DMS53 treated with DMSO at 0.1 percent for 48 hours (cell line): ENCODE measurements around the gene IL17C.
A peak's percentile ranks its signal among the peaks of the same experiment; 100 is the strongest.

Experiments used
- DNase-seq: peaks from one replicate; lab custom pipeline; 2025; ENCODE audit not compliant: unreplicated experiment; lab: John Stamatoyannopoulos, UW

Gene IL17C

GRCh38 chr16:88627531-88628411, 10.6 kb upstream of the IL17C start:
- DNase-seq, result no peak

- DNase-seq, result no peak
These were observed 9.8 kb upstream of the IL17C start for GRCh38 chr16:88628512-88628974.

GRCh38 chr16:88629835-88630234, 8.5 kb upstream of the IL17C start:
- no peak for DNase-seq

- DNase-seq, result no peak
These were observed 7.9 kb upstream of the IL17C start for GRCh38 chr16:88630433-88630832.

GRCh38 chr16:88630941-88631340, 7.4 kb upstream of the IL17C start:
- DNase-seq, result no peak

GRCh38 chr16:88631384-88631783, 7.0 kb upstream of the IL17C start:
- DNase-seq, result no peak

GRCh38 chr16:88631920-88632586, 6.3 kb upstream of the IL17C start:
- DNase-seq, result no peak

- no peak for DNase-seq
These were observed 5.8 kb upstream of the IL17C start for GRCh38 chr16:88632587-88632930.

GRCh38 chr16:88633684-88634140, 4.7 kb upstream of the IL17C start:
- peak; percentile 83 for DNase-seq

GRCh38 chr16:88634141-88634993, 4.0 kb upstream of the IL17C start:
- DNase-seq, result peak; percentile 22

GRCh38 chr16:88634994-88635670, 3.2 kb upstream of the IL17C start:
- DNase-seq, result no peak

GRCh38 chr16:88635671-88636319, 2.6 kb upstream of the IL17C start:
- DNase-seq, result no peak

GRCh38 chr16:88636488-88637265, 1.7 kb upstream of the IL17C start:
- no peak for DNase-seq

GRCh38 chr16:88639231-88640038, 1.1 kb downstream of the IL17C start:
- DNase-seq, result peak; percentile 62

GRCh38 chr16:88640039-88640495, 1.7 kb downstream of the IL17C start:
- no peak for DNase-seq

GRCh38 chr16:88640498-88641247, 2.3 kb downstream of the IL17C start:
- DNase-seq, result no peak

- DNase-seq, result no peak
These were observed 4.7 kb downstream of the IL17C start for GRCh38 chr16:88642881-88643643.
